ENCODE data around the gene NOTCH2. TPM values are rescaled to one million over a fixed set of nuclear protein-coding genes. Genes with fewer than 3 reads are reported as not detected.
A peak's percentile ranks its signal among the peaks of the same experiment; 100 is the strongest.
"Not testable (repeated sequence)": the region's sequence is repeated elsewhere in the genome, so short reads cannot be mapped to it uniquely, and the experiment has no call there.

Gene NOTCH2
- total RNA-seq (100 to 1,000 TPM; 173 to 256 TPM), polyA plus RNA-seq (ENCODE audit: insufficient read depth, low read depth, low replicate concordance) (77.8 TPM)
- long read RNA-seq, donor 1, full-length matches to known transcripts: 2 of 113 reads
- long read RNA-seq, donor 1, partial matches to known transcripts: 111 of 113 reads
- long read RNA-seq, donor 1, other reads (novel, unspliced or antisense): 0 of 113 reads
- long read RNA-seq, donor 2, full-length matches to known transcripts: 1 of 1 reads
- long read RNA-seq, donor 2, partial matches to known transcripts: 0 of 1 reads
- long read RNA-seq, donor 2, other reads (novel, unspliced or antisense): 0 of 1 reads

DNA sequence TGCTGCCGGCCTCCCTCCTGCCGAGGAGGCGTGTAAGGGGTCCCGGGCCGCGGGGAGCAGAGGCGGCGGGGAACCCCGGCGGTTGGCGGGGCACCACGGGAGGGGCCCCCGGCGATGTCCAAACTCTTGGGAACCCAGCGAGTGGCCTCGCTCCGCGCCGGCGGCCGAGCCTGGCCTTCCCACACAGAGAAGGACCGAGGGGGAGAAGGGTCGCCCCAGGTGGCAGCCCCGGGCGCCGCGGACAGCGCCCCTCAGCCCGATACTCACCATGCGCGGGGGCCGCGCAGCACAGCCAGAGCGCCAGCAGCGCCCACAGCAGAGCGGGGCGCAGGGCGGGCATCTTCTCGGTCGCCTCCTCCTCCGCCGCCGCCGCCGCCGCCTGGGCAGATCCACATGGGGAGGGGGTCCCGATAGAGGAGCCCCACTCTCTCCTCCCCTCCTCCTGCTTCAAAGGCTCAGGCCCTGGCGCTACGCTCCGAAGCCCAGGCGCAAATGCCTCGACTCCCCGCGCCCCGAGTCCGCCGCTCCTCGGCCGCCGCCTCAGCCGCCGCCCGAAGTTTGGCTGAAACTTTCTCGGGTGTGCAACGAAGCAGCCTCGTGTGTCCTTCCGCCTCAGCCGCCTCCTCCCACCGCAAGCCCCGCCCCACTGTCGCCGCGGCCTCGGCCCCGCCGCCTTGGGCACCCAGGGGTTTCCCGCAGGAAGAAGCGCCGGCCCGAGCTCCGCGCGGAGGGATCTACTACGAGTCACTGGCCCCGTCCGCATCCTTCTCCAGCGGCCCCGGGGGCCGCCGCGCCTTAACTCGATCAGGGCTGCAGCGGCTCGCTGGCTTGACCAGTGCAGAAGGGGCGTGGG is at the start of gene NOTCH2:
TSS of gene NOTCH2 (minus strand) at position 596 of the 853 bp plus-strand sequence. CDS start at position 340, 256 bp downstream.
- intact Hi-C loops (cut with DNase I; ENCODE audit: low total_unique reads); H3K27me3 ChIP-seq; H3K4me1 ChIP-seq; H3K9me3 ChIP-seq; H3K36me3 ChIP-seq (ENCODE audit: low read depth, missing control alignments): not testable (repeated sequence)
- DNase-seq: peak; percentile 75
- H3K27ac ChIP-seq: peak within 1 kb of the TSS; percentile 76 to 89
- no CpG with 5 or more reads among the region's 95 CpGs for WGBS, 2 donors
- peak within 1 kb of the TSS; percentile 65 to 84 for H3K4me3 ChIP-seq

- intact Hi-C loops (cut with DNase I; ENCODE audit: low total_unique reads); H3K36me3 ChIP-seq (ENCODE audit: low read depth, missing control alignments); H3K27me3 ChIP-seq; H3K4me1 ChIP-seq; H3K9me3 ChIP-seq; H3K4me3 ChIP-seq; H3K27ac ChIP-seq: not testable (repeated sequence)
- WGBS, 2 donors: 25 to 32% methylated on average over 2 of the region's 4 CpGs
- DNase-seq: peak; percentile 66
Observed at GRCh38 chr1:120117371-120118177, 48.1 kb upstream of the NOTCH2 start.

DNA sequence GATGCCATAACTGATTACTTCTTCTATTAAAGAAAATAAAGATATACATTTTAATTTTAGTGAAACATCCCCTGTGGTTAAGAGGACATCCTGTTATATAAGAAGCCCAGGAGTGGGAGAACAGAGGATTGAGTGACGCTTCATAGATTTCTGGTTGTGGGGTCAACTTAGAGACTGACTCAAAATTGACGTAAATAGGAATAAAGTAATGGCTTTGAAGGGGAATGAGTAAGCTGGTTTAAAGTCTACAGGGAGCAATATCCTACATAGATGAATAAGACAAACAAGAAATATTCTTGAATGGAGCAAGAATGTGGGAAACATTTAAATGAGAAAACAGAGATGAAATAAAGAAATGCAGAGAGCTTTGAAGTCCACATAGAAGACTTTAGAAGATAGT is 46.6 kb upstream of the NOTCH2 start:
- H3K4me3 ChIP-seq; H3K4me1 ChIP-seq; H3K36me3 ChIP-seq (ENCODE audit: low read depth, missing control alignments); H3K9me3 ChIP-seq; intact Hi-C loops (cut with DNase I; ENCODE audit: low total_unique reads); DNase-seq; H3K27ac ChIP-seq; H3K27me3 ChIP-seq: not testable (repeated sequence)
- WGBS, 2 donors: 86 to 90% methylated on average over 2 of the region's 2 CpGs

- H3K27me3 ChIP-seq; H3K4me3 ChIP-seq; H3K4me1 ChIP-seq; intact Hi-C loops (cut with DNase I; ENCODE audit: low total_unique reads); H3K36me3 ChIP-seq (ENCODE audit: low read depth, missing control alignments); H3K9me3 ChIP-seq; H3K27ac ChIP-seq; DNase-seq: not testable (repeated sequence)
- 86% methylated on average over 1 of the region's 3 CpGs; no CpG with 5 or more reads in 1 of the 2 donors for WGBS, 2 donors
Observed at GRCh38 chr1:120113134-120113533, 43.7 kb upstream of the NOTCH2 start.

DNA sequence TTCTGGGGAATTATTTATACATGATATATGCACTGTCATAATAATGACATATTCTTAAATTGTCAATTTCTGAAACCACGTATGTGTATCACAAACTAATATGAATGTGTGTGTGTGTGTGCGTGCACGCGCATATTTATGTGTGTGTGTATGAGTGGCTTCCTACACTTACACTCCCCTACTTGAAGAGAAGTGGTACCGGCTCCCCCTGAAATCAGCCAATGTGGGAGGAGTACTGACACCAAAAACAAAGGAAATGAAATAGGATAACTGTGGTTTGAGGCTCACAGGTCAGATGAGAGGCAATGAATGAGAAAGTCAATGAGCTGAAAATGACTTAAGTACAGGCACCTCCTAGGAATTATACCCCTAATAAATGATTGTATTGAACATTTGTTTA is 42.8 kb upstream of the NOTCH2 start:
- intact Hi-C loops (cut with DNase I; ENCODE audit: low total_unique reads); H3K27me3 ChIP-seq; H3K4me3 ChIP-seq; H3K4me1 ChIP-seq; H3K9me3 ChIP-seq; DNase-seq; H3K27ac ChIP-seq; H3K36me3 ChIP-seq (ENCODE audit: low read depth, missing control alignments): not testable (repeated sequence)
- WGBS, 2 donors: 77 to 83% methylated on average over 4 to 5 of the region's 5 CpGs

DNA sequence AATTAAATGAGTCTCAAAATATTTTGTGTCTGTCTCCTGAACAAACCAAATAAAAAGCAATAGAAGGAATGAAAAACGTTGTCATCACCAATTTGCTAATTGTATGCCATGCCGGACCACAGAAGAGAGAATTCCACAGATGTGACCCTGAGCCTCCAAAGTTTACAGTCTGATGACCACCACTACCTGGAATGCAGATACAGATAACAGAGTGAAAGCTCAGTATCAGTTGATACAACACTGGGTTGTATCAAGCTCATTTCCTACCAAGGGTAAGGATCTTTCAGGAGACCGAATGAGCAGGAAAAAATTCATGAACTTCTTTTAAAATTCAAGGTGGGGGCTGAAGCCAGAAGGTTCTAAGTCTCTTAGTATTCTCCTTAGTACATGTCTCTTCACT is 42.3 kb upstream of the NOTCH2 start:
- WGBS, 2 donors: 40% methylated on average over 1 of the region's 3 CpGs; no CpG with 5 or more reads in 1 of the 2 donors
- DNase-seq; H3K27me3 ChIP-seq; H3K36me3 ChIP-seq (ENCODE audit: low read depth, missing control alignments); H3K27ac ChIP-seq; intact Hi-C loops (cut with DNase I; ENCODE audit: low total_unique reads); H3K4me1 ChIP-seq; H3K4me3 ChIP-seq; H3K9me3 ChIP-seq: not testable (repeated sequence)

DNA sequence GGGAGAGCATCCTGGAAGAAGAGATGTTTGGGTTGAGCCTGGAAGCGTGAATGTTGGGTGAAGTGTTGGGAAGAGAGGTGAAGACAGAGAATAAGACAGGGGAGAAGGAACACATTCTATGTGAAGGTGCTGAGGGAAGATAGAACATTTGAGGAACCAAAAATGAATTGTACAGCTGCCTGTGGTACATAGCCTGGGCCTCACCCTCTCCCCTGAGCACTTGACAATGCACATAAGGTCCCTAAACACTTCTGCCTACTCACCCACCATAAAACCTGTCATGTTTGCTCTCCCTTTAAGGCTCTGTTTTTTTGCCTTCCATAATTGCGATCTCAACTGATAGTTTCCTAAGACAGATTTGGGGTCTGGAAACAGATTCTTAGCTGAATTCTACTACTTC is 41.5 kb upstream of the NOTCH2 start:
- WGBS, 2 donors: 88% methylated on average over 1 of the region's 2 CpGs; no CpG with 5 or more reads in 1 of the 2 donors
- H3K27me3 ChIP-seq; DNase-seq; H3K9me3 ChIP-seq; H3K4me1 ChIP-seq; H3K27ac ChIP-seq; H3K36me3 ChIP-seq (ENCODE audit: low read depth, missing control alignments); intact Hi-C loops (cut with DNase I; ENCODE audit: low total_unique reads); H3K4me3 ChIP-seq: not testable (repeated sequence)

DNA sequence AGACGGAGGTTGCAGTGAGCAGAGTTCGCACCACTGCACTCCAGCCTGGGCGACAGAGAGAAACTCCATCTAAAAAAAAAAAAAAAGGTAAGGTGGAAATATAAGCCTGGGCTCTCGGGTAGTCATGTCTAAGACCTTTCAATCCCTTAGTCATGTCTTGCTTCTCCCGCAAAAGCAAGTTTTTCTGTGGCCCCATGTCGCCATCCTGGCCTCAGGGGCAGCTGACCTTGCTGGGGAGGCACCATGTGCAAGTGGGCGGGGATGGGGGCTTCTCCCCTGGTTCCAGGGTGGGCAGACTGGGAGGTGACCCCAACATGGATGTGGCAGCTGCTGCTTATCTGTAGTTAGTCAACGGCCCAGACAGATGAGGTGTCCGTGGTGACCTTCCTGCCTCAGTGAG is 40.2 kb upstream of the NOTCH2 start:
- 71 to 76% methylated on average over 7 of the region's 9 CpGs for WGBS, 2 donors

DNA sequence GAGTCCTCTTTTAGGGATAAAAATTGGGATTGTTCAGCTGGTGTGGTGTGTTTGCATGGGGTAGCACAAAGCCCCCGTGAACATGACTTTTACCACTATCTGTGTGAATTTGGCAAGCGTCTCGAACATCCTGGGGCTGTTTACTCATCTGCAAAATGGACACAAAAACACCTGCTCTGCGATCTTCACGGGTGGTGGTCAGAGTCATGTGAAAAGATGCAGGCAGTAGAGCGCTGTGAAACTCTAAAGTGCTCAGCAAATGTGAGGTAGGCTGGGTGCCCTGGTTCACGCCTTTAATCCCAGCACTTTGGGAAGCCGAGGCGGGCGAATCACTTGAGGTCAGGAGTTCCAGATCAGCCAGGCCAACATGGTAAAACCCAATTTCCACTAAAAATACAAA is 39.7 kb upstream of the NOTCH2 start:
- H3K36me3 ChIP-seq (ENCODE audit: low read depth, missing control alignments); H3K27me3 ChIP-seq; H3K27ac ChIP-seq; intact Hi-C loops (cut with DNase I; ENCODE audit: low total_unique reads); DNase-seq; H3K4me1 ChIP-seq; H3K4me3 ChIP-seq; H3K9me3 ChIP-seq: not testable (repeated sequence)
- 57 to 87% methylated on average over 10 of the region's 10 CpGs for WGBS, 2 donors

More for the DNA sequence above, 40.2 kb upstream of the NOTCH2 start:
- H3K27ac ChIP-seq; intact Hi-C loops (cut with DNase I; ENCODE audit: low total_unique reads); H3K9me3 ChIP-seq; H3K4me1 ChIP-seq; H3K36me3 ChIP-seq (ENCODE audit: low read depth, missing control alignments); H3K27me3 ChIP-seq; DNase-seq; H3K4me3 ChIP-seq: not testable (repeated sequence)

DNA sequence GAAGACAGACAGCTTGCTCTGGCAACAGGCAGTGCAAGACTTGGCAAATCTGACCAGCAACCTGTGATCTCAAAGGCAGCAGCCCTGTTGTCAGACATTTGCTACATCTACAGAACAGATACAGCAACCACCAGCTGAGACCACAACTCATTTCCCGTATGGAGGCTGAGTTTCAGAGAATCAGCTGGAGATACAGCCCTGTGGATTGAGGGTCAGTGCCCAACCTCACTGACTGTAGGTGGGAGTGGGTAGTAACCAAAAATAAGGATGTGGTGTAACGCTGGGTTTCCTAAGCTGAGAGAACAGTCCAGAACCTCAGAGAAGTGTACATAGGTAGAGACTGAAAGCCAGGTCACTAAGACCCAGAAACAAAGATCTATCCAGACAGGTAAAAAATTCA is 35.8 kb upstream of the NOTCH2 start:
- WGBS, 2 donors: 78 to 100% methylated on average over 1 of the region's 2 CpGs
- intact Hi-C loops (cut with DNase I; ENCODE audit: low total_unique reads); H3K4me1 ChIP-seq; H3K36me3 ChIP-seq (ENCODE audit: low read depth, missing control alignments); H3K4me3 ChIP-seq; H3K27ac ChIP-seq; DNase-seq; H3K27me3 ChIP-seq; H3K9me3 ChIP-seq: not testable (repeated sequence)

GRCh38 chr1:120103768-120104167 is 34.3 kb upstream of the NOTCH2 start:
- H3K27ac ChIP-seq; H3K9me3 ChIP-seq; H3K4me3 ChIP-seq; H3K27me3 ChIP-seq; DNase-seq; intact Hi-C loops (cut with DNase I; ENCODE audit: low total_unique reads); H3K36me3 ChIP-seq (ENCODE audit: low read depth, missing control alignments); H3K4me1 ChIP-seq: not testable (repeated sequence)
- WGBS, 2 donors: no CpG with 5 or more reads among the region's 3 CpGs
